Fibroblast of skin of right biceps (primary cell): ENCODE data around the gene GLYATL2.
A peak's percentile ranks its signal among the peaks of the same experiment; 100 is the strongest.

Experiments
- DNase-seq: peaks from one replicate; pipeline ENCODE4 v3.0.0-alpha.2; 2013

GLYATL2 gene

DNA sequence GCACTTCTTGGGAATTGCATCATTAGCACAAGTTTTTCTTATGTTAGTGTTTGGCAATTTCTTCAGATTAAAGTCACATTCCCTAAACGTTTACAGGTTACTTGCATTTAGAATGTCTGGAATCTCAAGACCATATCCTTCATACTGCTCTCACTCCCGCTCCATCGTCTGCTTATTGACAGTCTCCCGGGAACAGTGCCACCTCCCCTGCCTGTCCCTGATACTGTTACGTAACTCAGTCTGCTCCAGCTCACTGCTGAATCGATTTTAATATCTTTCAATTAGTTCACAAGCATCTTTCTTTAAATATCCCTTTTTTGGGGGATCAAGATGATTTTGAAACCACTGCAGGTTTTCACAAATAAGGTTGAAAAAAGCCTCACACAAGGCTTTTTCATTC is 48.2 kb downstream of the GLYATL2 start:
- no peak for DNase-seq

DNA sequence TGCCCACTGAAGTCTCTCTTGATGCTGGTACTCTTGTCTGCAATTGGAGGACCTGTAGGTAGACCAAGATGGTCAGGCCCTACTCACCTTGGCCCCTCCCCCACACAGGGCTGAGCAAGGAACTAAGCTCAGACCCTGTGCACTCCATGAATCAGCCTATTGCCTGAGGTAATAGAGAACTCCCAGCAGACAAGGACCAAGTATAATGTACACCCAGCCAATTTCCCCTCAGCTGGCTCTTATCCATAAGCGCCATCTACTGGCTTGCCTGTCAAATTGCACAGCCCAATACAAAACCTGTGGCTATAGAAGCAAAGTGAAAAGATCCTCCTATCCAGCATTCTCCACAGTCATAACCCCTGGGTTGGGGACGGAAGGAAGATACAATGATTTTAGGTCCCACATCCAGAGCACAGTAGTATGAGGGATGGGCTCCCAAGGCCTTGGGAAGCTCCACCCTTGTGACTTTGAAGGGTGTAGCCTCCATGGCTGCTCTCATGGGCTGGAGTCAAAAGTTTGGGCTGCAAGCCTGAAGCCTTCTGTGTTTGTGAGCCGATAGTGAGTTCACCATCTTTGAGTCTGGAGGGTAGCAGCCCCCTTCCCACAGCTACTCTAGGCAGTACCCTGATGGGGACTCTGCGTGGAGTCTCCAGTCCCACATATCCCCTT is 56.0 kb downstream of the GLYATL2 start:
- peak; percentile 19 for DNase-seq

DNA sequence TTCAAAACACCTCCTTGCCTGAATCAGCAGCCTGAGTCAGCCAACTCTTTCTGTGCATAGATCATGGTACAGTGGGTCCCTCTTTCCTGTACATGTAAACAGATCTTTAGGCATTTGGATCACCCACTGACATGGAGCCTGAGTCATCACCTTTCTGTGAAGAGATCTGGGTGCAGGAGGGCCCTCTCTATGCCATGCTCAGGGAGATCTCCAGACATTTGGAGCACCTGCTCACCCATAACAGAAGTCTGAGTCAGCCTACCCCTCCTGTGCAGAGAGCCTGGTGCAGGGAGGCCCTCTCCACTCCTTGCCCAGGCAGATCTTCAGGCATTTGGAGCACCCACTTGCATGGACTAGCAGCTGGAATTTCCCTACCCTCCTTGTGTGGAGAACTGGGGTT is 56.6 kb downstream of the GLYATL2 start:
- peak; percentile 3 for DNase-seq

DNA sequence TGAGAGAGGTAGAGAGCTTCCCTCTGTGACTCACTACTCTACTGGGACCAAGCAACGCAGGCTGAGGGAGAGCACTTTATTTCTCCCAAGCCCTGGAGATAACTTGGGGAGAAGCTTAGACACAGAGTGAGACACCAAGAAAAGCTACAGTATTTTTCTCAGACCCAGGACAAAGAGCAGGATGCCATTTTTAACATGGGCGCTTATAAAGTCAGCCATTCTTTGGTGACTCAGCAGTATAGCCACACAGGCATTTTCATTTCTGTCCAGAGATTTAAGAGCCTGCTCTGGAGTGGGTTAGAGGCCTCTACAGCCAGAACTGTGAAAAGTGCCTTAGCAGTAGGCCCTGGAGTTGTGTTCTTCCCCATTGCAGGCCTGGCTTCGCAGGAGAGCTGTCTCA is 57.8 kb downstream of the GLYATL2 start:
- no peak for DNase-seq

DNA sequence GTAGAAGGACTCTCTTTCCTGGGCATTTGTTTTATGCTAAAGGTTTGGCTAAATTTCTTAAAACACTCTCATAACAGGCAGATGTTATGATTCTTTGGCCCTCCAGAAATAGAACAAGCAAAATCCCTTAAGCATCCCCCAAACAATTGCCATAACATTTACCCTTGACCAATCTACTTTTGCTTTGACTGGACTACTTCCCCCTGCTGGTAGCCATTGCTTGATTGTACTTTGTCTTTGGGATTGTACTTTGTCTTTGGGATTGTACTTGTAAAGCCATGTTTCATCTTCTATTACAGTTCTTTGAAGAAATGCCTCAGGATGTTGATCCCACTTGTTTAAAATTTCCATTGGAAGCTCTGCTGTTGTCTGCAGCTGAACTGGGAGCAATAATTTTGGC is 59.5 kb downstream of the GLYATL2 start:
- DNase-seq, result no peak
